ENCODE measurements around the gene C2CD4B.

The C2CD4B gene

DNA sequence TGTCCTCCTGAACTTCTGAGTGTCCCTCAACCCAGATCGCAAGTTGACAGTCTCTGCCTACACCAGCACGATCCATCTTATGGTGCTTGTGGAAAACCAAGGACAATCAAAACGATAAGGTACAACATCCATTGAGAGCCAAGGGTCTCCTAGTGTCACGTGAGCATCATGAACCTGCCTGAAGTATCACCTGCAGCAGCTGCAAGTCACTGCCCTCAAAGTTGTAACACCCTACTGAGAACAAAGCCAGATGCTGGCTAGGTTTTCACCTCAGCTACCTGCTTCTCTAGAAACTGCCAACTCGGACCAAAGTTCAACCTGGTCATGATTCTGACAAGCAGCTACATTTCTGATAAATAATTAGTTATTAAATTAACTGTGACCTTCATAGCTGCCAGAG is 17.5 kb downstream of the C2CD4B start:
- no peak for DNase-seq (ENCODE audit: low spot score)

DNA sequence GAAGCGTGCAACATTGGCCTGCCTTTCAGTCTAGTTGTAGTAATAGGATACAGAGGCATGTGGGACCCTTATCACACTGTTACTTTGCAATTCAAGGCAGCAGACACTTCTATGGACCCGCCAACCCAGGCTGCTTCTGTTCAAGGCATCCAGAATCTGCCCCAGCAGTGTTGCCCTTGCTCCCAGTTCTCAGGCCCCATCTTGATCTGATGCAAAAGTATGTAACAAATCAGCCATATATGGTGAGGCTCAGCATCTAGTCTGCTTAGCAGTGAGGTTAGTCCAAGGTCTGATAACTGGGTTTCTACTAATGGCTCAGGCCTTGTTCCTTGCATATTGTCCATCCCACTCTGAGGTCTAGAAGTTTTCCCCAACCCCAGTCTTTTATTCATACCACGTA is 17.9 kb downstream of the C2CD4B start:
- no peak for DNase-seq (ENCODE audit: low spot score)

DNA sequence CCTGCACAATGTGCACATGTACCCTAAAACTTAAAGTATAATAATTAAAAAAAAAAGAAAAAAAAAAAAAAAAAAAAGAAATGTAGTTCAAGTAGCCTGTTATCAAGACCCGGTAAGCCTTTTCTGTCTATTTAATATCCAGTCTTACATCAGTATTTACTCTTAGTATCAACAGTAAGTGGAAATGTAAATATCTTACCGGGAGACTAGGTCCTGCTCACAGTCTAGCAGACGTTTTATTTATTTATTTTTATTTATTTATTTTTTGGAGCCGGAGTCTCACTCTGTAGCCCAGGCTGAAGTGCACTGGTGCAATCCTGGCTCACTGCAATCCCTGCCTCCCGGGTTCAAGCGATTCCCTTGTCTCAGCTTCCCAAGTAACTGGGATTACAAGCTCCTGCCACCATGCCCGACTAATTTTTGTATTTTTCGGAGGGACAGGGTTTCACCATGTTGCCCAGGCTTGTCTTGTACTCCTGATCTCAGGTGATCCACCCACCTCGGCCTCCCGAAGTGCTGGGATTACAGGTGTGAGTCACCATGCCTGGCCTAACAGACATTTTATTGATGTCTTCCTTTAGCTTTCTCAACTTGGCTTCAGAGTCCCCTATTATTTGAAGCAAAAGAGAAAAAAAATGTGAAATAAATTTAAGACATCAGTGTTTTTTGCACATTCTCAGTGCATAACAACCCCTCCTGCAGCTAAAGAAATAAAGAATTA is 19.9 kb downstream of the C2CD4B start:
- DNase-seq (ENCODE audit: low spot score) = no peak

DNA sequence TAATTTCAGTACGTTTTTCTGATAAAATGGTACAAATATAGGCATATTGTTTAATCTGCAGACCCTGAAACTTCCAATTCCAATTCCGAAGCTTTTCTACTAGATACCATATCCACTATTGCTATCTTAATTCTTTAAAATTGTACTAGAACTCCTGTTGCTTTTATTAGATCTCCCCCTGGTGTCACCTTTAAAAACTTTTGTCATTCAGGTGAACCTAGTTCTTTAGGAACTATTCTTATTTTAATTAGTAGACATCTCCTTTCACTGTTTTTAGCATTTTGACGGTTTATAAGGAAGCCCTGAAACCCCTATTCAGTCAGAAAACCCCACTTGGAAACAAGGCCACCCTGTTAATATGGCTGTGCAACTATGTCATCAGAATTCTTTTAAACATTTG is 22.3 kb downstream of the C2CD4B start:
- DNase-seq (ENCODE audit: low spot score) = no peak

DNA sequence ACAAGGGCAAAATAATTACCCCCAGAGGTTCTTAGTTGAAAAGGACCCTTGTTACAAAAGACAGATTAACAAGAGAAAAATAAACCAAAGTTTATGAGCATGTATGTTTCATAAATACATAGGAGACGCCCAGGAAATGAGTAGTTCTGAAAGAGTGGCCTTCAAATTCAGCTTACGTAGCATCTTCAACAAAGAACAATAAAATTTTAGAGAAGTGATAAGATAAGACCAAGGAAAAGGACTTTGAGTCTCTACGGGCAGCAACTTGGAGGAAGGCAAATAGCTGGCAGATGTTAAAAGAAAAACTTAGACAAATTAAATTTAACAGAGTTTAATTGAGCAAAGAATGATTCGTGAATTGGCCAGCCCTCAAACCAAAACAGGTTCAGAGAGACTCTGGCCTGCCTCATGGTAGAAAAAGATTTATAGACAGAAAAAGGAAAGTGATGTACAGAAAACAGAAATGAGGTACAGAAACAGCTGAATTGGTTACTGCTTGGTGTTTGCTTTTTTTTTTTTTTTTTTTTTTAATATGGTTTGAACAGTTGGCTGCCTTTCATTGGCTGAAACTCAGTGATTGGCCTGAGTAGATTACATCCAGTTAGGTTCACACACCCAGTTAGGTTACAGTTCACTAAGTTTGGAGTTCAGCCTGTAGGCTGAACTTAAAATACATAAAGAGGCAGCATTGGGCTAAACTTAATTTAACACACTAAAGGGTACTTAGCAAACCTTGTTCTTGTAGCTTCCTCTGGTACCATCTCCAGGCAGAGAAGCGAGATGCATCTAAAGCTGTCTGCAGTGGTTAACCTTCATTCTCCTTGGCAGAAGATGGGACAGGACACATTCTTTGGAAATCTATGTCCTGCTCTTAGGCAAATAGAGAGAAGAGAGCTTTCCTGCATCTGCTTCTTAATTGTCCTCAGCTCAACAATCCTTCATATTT is 23.2 kb downstream of the C2CD4B start:
- no peak for DNase-seq (ENCODE audit: low spot score)

DNA sequence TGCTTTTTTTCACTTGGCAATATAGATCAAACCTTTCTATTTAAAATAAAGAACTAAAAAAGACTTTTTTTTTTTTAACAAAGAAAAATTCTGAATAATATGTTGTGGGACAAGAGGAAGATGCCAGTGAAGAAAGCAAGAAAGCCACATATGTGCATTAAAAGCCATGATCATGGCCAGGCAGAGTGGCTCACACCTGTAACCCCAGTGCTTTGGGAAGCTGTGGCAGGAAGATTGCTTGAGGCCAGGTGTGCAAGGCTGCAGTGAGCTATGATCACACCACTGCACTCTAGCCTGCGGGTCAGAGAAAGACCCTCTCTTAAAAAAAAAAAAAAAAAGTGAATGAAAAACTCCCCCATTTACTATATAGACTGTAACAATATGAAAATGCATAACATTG is 23.9 kb downstream of the C2CD4B start:
- no peak for DNase-seq (ENCODE audit: low spot score)

DNA sequence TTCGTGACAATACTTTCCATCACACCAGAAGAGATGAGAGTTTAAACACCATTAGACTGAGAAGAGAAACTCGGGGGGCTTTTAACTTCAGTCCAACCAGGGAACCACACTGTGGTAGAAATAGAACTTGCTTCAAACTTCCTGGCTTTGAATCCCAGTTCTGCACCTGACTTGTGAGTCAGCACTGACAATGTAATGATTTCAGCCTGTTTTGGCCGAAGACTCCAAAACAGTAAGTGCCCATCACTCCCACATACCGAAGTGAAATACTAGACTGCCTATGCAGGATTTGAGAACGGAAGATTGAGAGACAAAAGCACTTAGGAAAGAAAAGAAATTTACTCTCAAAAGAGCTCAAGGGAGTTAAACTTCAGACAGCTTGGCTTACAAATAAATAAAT is 27.0 kb downstream of the C2CD4B start:
- DNase-seq (ENCODE audit: low spot score) = no peak

DNA sequence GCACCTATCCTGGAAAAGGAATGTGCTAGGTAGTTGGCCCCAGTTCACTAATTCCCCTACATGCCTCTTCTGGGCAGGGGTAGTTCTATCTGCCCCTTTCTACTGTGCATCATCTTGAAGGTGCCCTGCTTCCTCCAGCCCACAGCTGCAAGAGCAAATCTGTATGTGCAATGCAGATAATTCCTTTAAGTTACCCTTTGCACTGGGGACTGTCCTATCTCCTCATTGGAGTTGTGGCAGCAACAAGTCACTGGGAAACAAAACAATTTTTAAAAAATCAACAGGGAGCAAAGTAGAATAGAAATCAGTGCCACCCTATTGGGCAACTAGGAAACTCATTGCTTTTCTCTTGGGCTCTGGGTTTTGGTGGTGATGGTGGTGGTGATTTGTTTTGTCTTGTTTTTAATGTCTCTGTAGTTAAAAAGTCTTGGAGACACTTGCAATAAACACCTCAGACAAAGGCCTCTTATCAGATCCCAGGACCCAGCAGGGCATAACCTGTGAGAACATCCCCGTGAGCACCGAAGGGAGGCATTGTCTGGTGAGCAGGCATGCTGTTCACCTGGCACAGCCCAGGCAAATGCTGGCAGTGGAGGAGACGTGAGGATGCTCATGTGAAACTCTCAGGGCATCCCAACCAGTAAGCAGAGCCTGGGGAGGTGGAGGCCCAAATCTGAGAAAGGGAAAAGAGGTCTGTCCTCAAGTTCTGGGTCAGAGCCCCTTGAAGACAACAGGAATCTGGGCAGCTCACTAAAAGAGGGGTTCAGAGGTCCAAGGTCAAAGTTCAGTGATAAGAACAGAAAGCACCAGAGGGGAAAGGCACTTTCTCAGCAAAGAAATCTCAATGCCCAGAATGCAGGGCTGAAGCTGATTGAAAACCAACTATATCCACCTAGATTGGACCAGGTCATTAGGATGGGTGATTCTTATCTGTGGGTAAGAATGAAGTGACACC is 27.9 kb downstream of the C2CD4B start:
- DNase-seq (ENCODE audit: low spot score) = no peak

DNA sequence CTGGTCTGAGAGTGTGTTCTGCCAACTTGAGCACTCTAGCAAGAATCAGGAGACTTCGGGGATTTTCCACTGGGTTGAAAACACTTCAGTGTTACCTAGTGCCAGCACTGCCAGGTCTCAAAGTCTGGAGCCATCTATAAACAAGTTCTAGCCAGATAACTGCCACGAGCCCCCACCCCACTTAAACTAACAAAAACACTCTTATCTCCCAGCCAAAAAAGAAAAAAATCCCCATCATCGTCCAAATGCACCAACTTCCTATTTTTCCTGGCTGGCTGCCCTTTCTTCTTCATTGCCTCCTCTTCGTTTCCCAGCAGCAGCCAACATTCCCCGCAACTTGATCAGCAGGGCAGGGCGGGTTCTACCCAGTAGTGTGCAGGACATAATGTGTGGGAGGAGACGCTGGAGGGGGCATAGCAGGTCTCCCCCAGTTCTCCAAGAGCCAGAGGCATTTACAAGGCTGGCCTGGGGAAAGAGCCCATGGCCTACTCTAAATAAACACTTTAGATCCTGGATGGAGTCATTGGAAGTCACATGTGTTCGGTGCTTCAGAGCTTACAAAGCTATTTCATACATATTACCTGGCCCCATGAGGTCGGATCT is 29.5 kb downstream of the C2CD4B start:
- no peak for DNase-seq (ENCODE audit: low spot score)

DNA sequence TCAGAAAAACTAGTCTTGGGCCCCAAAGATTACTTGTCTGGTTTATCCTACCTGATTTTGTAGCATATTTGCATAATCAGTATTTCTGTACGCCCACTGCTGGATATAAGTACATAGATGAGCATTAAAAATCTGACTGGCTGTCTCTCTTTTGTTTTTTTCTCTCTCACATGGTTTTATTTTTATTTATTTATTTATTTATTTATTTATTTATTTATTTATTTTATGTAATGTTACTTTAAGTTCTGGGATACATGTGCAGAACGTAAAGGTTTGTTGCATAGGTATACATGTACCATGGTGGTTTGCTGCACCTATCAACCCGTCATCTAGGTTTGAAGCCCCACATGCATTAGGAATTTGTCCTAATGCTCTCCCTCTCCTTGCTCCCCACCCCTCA is 31.9 kb downstream of the C2CD4B start:
- DNase-seq (ENCODE audit: low spot score) = no peak

DNA sequence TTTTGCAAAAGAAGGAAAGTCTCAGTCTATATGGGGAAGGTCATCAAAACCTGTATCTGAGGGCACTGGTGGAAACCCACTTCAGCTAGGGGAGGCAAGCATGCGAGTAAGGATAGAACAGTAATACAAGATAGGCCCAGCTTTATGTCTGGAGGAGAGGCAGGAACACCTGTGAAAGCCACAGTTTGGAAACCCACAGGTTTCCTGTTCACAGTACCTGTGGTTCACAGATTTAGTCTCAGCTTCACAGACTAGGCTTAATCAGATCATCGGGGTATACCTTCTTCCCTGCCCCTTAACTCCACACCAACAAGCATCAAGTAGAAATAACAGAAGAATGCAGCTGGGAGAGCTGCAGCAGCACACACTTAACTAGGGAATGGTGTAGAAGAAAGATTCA is 36.2 kb downstream of the C2CD4B start:
- no peak for DNase-seq (ENCODE audit: low spot score)

DNA sequence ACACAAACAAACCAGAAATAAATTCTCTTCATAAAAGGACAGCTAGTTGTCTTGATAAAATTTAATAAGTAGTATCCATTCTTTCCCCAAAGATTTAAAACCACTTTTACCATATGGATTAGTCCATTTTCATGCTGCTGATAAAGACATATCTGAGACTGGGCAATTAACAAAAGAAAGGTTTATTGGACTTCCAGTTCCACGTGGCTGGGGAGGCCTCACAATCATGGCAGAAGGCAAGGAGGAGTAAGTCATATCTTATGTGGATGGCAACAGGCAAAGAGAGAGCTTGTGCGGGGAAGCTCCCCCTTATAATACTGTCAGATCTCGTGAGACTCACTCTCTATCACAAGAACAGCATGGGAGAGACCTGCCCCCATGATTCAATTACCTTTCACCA is 38.7 kb downstream of the C2CD4B start:
- no peak for DNase-seq (ENCODE audit: low spot score)

DNA sequence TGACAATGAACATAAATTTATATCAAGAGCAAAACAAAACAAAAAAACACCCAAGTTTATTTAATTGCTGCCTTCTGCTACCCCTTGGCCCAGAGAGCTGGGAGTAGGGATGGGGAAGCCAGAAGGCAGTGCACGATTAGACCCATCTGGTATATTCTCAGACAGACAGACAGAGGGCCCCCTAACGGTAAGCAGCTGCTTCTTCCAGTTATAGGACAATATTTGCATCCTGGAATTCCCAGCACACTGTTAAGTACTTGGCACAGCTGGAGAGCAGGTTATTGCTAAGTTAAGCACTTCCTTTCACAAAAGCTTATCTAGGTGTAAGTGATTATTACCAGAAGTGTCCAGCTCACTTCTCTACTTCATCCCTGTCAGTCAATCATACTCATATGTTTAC is 39.3 kb downstream of the C2CD4B start:
- DNase-seq (ENCODE audit: low spot score) = peak; percentile 12

DNA sequence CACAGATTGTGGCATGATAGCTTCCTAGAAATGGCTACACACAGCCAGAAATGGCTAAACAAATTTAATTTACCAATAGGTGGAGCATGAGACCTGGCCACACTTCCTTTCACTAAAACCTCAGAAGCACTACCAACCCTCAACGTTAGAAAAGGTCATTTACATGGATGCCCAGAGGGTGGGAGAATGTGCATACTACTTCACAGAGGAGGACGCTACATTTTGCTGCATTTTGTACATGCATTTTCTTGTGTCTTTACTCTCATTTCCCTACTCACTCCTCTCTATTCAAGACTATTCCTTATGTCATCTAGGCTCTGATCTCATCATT is 40.1 kb downstream of the C2CD4B start:
- DNase-seq (ENCODE audit: low spot score) = no peak

DNA sequence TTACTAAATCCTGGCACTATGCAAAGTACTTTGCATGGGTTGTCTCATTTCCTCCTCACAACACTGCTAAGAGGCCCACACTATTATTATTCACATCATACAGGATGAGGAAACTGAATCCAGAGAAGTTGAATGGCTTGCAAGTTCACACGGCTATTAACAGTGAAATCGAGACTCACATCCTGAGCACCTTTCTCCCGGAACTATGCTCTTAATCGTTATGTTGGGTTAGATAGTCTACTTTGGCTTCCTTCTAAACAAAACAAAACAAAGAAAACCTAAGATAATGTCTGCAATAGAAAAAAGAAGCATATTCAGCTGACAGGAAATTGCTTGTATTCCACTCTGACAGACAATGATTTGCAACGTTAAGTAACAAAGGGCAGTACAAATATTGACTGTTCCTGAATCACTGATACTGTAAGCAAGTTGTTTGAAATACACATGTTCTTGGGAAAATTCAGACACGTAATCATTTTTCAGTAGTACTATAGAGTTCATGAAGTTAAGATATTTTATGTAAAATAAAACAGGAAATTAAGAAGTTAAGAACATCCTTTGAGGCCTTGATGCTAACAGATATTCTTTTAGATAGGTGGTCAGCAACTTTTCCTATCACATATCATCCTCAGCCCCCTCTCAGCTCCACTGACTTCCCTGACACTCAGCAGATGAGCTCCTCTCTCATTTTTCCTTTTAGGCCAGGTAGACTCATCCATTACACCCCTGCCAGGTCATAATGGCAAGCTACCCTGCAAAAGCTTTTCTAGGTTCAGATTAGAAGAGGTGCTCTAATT is 40.7 kb downstream of the C2CD4B start:
- no peak for DNase-seq (ENCODE audit: low spot score)

DNA sequence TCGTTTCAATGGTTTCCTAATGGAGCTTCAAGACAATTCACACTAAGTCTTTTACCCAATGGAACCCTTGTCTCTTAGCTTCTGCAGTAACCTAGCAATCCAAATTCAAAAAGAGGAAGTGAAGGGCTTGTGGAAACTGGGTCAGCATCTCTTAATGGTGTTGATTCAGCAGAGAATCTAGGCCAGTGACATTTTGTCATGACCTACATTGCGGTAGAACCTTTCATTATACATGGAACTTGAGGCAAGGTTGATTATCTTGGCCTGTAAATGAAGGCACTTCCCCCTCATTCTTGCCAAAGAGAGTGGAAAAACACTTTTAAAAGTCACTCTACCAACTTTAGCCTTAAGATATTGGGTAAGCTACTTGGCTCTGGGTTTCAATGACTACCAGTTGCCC is 42.8 kb downstream of the C2CD4B start:
- no peak for DNase-seq (ENCODE audit: low spot score)

DNA sequence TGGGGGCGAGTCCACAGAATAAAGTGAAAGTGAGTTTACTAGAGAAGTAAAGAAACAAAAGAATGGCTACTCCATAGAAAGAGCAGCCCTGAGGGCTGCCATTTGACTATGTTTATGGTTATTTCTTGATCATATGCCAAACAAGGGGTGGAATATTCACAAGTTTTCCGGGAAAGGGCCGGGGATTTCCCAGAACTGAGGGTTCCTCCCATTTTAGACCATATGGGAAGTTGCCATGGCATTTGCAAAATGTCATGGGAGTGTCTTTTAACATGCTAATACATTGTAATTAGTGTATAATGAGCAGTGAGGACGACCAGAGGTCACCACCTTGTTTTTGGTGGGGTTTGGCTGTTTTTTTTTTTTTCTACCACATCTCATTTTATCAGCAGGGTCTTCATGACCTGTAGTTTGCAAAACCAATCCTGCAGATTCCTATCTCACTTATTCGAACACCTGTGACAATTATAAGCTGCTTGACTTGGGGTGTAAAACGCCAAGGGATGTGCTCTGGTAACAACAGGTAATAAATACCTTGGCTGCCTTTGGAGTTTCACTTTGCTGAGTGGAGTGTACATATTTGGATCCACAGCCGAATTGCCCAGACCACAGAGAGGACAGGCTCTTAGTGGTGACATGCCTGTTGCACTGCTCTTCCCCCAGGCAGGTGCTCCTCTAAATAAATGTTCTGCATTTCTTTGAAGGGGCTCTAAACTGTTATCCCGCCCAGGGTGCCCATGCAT is 43.6 kb downstream of the C2CD4B start:
- no peak for DNase-seq (ENCODE audit: low spot score)

DNA sequence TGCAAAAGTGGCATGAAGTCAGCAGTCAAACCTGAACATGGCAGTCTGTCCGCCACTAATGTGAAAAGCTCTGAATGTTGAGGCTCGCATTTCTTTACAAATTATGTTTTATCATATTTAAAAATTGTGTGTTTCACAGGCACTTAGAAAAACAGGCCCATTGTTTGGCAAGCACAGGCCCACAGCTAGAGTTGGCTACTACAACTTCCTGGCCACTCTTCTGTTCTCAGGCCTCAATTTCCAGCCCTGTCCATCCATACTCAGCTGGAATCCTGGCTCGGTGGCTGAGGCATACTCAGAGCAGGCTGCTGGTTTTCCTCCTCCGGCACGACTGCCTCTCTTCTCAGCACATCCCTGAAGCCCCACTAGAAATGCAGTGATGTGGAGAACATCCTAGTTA is 44.3 kb downstream of the C2CD4B start:
- DNase-seq (ENCODE audit: low spot score) = no peak

DNA sequence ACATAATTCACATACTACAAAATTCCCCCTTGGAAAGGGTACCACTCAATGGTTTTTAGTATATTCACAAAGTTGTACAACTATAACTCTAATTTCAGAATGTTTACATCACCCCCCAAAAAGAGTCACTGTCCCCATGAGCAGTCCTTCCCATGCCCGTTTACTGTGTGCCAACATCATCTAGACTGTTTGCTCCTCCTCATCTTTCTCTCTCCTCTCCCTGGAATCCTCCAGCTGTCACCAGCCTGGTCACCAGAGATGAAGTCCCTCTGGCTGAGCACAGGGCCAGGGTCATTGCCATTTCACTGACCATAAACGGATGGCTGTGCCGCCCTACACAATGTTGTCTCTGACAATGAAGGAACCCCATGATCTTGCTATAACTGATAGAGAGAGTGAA is 45.2 kb downstream of the C2CD4B start:
- no peak for DNase-seq (ENCODE audit: low spot score)

DNA sequence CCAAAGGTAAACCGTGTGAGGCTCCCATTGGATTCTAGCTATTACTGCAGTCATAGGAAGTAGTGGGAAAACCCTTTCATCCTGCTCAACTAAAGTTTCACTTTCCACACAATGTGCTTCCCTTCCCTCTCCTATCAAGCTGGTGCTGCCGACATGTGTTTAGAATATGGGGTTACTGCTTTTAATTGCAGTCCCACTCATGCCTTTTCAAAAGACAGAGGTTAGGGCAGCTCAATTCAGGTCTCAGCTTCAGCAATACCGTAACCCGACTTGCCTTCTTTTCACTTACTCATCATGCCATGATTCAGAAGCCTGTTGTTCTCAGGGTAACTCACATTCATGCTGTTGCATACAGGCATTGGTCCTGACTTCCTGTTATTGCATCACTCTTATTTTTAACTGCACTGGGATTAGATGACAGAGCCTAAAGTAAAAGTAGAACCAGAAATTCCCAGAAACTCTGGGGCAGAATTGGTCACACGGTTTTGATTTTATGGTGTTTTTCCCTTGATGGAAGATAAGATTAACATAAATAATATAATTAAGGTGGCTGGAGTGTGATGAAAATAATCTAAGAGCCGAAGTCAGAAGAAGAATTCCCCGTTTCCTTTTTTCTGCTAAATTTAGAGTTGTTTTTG is 45.7 kb downstream of the C2CD4B start:
- no peak for DNase-seq (ENCODE audit: low spot score)

Data from germinal center (tissue), 1 donor.